Neural cell (in vitro differentiated cells): ENCODE data around the gene KRTAP12-1. TPM values are rescaled to one million over a fixed set of nuclear protein-coding genes. Genes with fewer than 3 reads are reported as not detected.

Experiments
- H2AFZ ChIP-seq: fragments of 200-600, 300-800 bp; sonication (generic), shearing (Covaris generic); 2 replicates; pipeline ENCODE4 v1.6.0; 2014; ENCODE audit warnings: low read depth, mild to moderate bottlenecking, antibody characterized with exemption, low read length, moderate library complexity
- H3F3A ChIP-seq: fragments of 200-600 bp; shearing (Covaris generic); 2 replicates; pipeline ENCODE4 v1.6.1; 2016; ENCODE audit warnings: mild to moderate bottlenecking, moderate library complexity, mixed read lengths, antibody characterized with exemption, low read length; ENCODE audit not compliant: insufficient read depth, poor library complexity, severe bottlenecking
- H3K27ac ChIP-seq: fragments of 200-600, 300-800 bp; sonication (generic), shearing (Covaris generic); 2 replicates; pipeline ENCODE4 v1.5.1; 2014; ENCODE audit warnings: mild to moderate bottlenecking, low read length, moderate library complexity
- H3K27me3 ChIP-seq: fragments of 300-800, 200-600 bp; sonication (generic), shearing (Covaris generic); 2 replicates; pipeline ENCODE4 v1.6.0; 2014; ENCODE audit warnings: mild to moderate bottlenecking, low read depth, low read length, moderate library complexity; ENCODE audit not compliant: insufficient read depth
- H3K36me3 ChIP-seq: fragments of 300-800, 200-600 bp; sonication (generic), shearing (Covaris generic); 2 replicates; pipeline ENCODE4 v1.5.1; 2014; ENCODE audit warnings: mild to moderate bottlenecking, antibody characterized with exemption, low read length, moderate library complexity; ENCODE audit not compliant: insufficient read depth
- H3K4me2 ChIP-seq: fragments of 300-800, 200-600 bp; sonication (generic), shearing (Covaris generic); 2 replicates; pipeline ENCODE4 v1.6.0; 2014; ENCODE audit warnings: mild to moderate bottlenecking, low read length
- H3K4me3 ChIP-seq: fragments of 300-800, 200-600 bp; sonication (generic), shearing (Covaris generic); 2 replicates; pipeline ENCODE4 v1.5.1; 2014; ENCODE audit warnings: mild to moderate bottlenecking, low read length, moderate library complexity
- H3K79me2 ChIP-seq: fragments of 200-600 bp; shearing (Covaris generic); replicated peaks from 2 replicates; pipeline ENCODE4 v1.6.0; 2014; ENCODE audit warnings: mild to moderate bottlenecking, low read length, moderate library complexity; ENCODE audit not compliant: insufficient read depth
- H3K9ac ChIP-seq: fragments of 300-800, 200-600 bp; sonication (generic), shearing (Covaris generic); 2 replicates; pipeline ENCODE4 v1.6.1; 2016; ENCODE audit warnings: mild to moderate bottlenecking, low read length, mixed read lengths
- H3K9me2 ChIP-seq: fragments of 200-600 bp; shearing (Covaris generic); 2 replicates; pipeline ENCODE4 v1.6.1; 2016; ENCODE audit warnings: mild to moderate bottlenecking, low read length, mixed read lengths; ENCODE audit not compliant: insufficient read depth
- H3K9me3 ChIP-seq: fragments of 200-600, 300-800 bp; sonication (generic), shearing (Covaris generic); 2 replicates; pipeline ENCODE4 v1.6.1; 2016; ENCODE audit warnings: mild to moderate bottlenecking, mixed run types, low read length, moderate library complexity, mixed read lengths
- H4K20me1 ChIP-seq: fragments of 200-600 bp; shearing (Covaris generic); 2 replicates; pipeline ENCODE4 v1.6.1; 2016; ENCODE audit warnings: mild to moderate bottlenecking, mixed run types; ENCODE audit not compliant: insufficient read depth
- CTCF ChIP-seq: fragments of 450-650 bp; IDR thresholded peaks from 2 replicates; pipeline ENCODE4 v1.5.1; 2014; ENCODE audit warnings: antibody characterized with exemption, mild to moderate bottlenecking, moderate library complexity; ENCODE audit not compliant: poor library complexity, severe bottlenecking
- EP300 ChIP-seq: fragments of 450-650 bp; conservative IDR thresholded peaks from 2 replicates; pipeline ENCODE4 v1.6.1; 2014; ENCODE audit warnings: antibody characterized with exemption, mild to moderate bottlenecking, moderate library complexity; ENCODE audit not compliant: poor library complexity, severe bottlenecking
- EZH2 ChIP-seq: fragments of 200-600, 300-800 bp; shearing (Covaris generic), sonication (generic); IDR thresholded peaks from 2 replicates; pipeline ENCODE4 v1.6.1; 2014; ENCODE audit warnings: antibody characterized with exemption, low read length, borderline replicate concordance, mild to moderate bottlenecking; ENCODE audit not compliant: insufficient read depth, poor library complexity, severe bottlenecking
- MXI1 ChIP-seq: fragments of 450-650 bp; conservative IDR thresholded peaks from 2 replicates; pipeline ENCODE4 v1.6.1; 2014; ENCODE audit warnings: antibody characterized with exemption, mild to moderate bottlenecking; ENCODE audit not compliant: poor library complexity, severe bottlenecking
- POLR2AphosphoS5 ChIP-seq: IDR thresholded peaks from 2 replicates; pipeline ENCODE4 v1.6.1; 2012
- RAD21 ChIP-seq: fragments of 450-650 bp; conservative IDR thresholded peaks from 2 replicates; pipeline ENCODE4 v1.6.1; 2014; ENCODE audit warnings: antibody characterized with exemption, mild to moderate bottlenecking, moderate library complexity
- REST ChIP-seq: IDR thresholded peaks from 2 replicates; pipeline ENCODE4 v1.6.1; 2012; ENCODE audit warnings: borderline replicate concordance
- SMC3 ChIP-seq: fragments of 450-650 bp; conservative IDR thresholded peaks from 2 replicates; pipeline ENCODE4 v1.6.1; 2014; ENCODE audit warnings: antibody characterized with exemption, mild to moderate bottlenecking, moderate library complexity; ENCODE audit not compliant: poor library complexity
- TAF1 ChIP-seq: IDR thresholded peaks from 2 replicates; pipeline ENCODE4 v1.6.1; 2012; ENCODE audit warnings: low read depth
- polyA plus RNA-seq: library from polyadenylated mRNA; depleted of rRNA; stranded (reverse); fragments of >200 nt; gene quantifications from 2 replicates; pipeline ENCODE4 v1.2.3, GENCODE V29; 2014

Gene KRTAP12-1
- polyA plus RNA-seq, 1 donor from 2014 or later = not detected

- Histone ChIP-seq H3K4me2 (no peak overlapping the region), H4K20me1 (no peaks in the 10 kb centered on the region), H3K27me3 (peaks cover 91% of the 10 kb centered on the region), H3F3A (no peaks in the 10 kb centered on the region), H3K9me2 (no peaks in the 10 kb centered on the region), H3K4me3 (peak overlapping the region; percentile 52), H3K9me3 (no peaks in the 10 kb centered on the region), H3K9ac (no peak overlapping the region), H3K27ac (no peak overlapping the region), H2AFZ (no peak overlapping the region), H3K36me3 (no peaks in the 10 kb centered on the region), H3K79me2 (no peaks in the 10 kb centered on the region)
- no peak for TF ChIP-seq MXI1
- TF ChIP-seq SMC3 = no peak
- no peak for TF ChIP-seq RAD21
- TF ChIP-seq EP300 = no peak
- TF ChIP-seq POLR2AphosphoS5 = no peak
- no peak for TF ChIP-seq REST
- no peak for TF ChIP-seq EZH2
- no peak for TF ChIP-seq CTCF
- no peak for TF ChIP-seq TAF1
These were observed 26.4 kb upstream of the KRTAP12-1 start for GRCh38 chr21:44708213-44708865.

GRCh38 chr21:44706706-44707581 lies 25.0 kb upstream of the KRTAP12-1 start:
- peaks cover 78% of the 10 kb centered on the region for H3K27me3 ChIP-seq
- H3F3A ChIP-seq = no peaks in the 10 kb centered on the region
- no peaks in the 10 kb centered on the region for H4K20me1 ChIP-seq
- peak; percentile 79 for TF ChIP-seq EZH2
- TF ChIP-seq REST = no peak
- no peak overlapping the region for H3K27ac ChIP-seq
- no peak overlapping the region for H2AFZ ChIP-seq
- H3K9ac ChIP-seq = no peak overlapping the region
- no peaks in the 10 kb centered on the region for H3K79me2 ChIP-seq
- no peaks in the 10 kb centered on the region for H3K9me2 ChIP-seq
- no peaks in the 10 kb centered on the region for H3K36me3 ChIP-seq
- peak overlapping the region; percentile 47 for H3K4me3 ChIP-seq
- H3K4me2 ChIP-seq = no peak overlapping the region
- no peaks in the 10 kb centered on the region for H3K9me3 ChIP-seq
